Mammary epithelial cell (primary cell): Measurements from ENCODE around the gene OLFM1.

Experiments
- CTCF ChIP-seq, 2 donors: IDR thresholded peaks in 1 of 2; conservative IDR thresholded peaks in 1 of 2; 2 replicates each; pipeline ENCODE4 v1.5.1; 2011 to 2012; ENCODE audit warnings: inconsistent platforms in 2 of 2, low read length in 2 of 2, mild to moderate bottlenecking in 2 of 2, control low read depth in 1 of 2, low read depth in 1 of 2; ENCODE audit not compliant: insufficient read depth in 1 of 2; ENCODE audit errors: extremely low read depth in 1 of 2
- EZH2 ChIP-seq: IDR thresholded peaks from 2 replicates; pipeline ENCODE4 v1.6.1; 2012; ENCODE audit warnings: low read length, inconsistent platforms, borderline replicate concordance

- TF ChIP-seq CTCF (conservative IDR thresholded peaks at IDR 0.05 in 1 of 2, IDR thresholded peaks at IDR 0.05 in 1 of 2; ENCODE audit: extremely low read depth in 1 of 2, insufficient read depth in 1 of 2, low read depth in 1 of 2, low read length in 2 of 2) (no peak), EZH2 (no peak)
Measured at GRCh38 chr9:135096408-135096895, 9.0 kb downstream of the OLFM1 start.
